GM12878 (cell line): Measurements from ENCODE around the gene LTBP2. TPM values are rescaled to one million over a fixed set of nuclear protein-coding genes. Genes with fewer than 3 reads are reported as not detected.

ENCODE experiments used
- ATAC-seq: fragments of 200-7000 bp; cut with Tn5 transposase; 3 replicates; pipeline ENCODE4 v1.9.1; 2020; ENCODE audit warnings: mild to moderate bottlenecking, moderate library complexity
- BruUV-seq: library from RNA; stranded (reverse); fragments of 400-500 nt; replicated peaks from 2 replicates; lab custom pipeline; 2021; lab: Mats Ljungman, UMichigan
- CTCF ChIA-PET: fragments of 300-600 bp; sonication (Branson Sonifier 250); formaldehyde crosslinking; extraction: SDS; loops from one replicate; lab custom pipeline; 2021; ENCODE audit warnings: inconsistent platforms; lab: Yijun Ruan, JAX
- POLR2A ChIA-PET: fragments of 350-600 bp; formaldehyde crosslinking; extraction: SDS; loops from one replicate; lab custom pipeline; 2021; ENCODE audit warnings: inconsistent platforms; lab: Charles Lee
- RAD21 ChIA-PET: fragments of 300-600 bp; sonication (Branson Sonifier 250); formaldehyde crosslinking; loops from one replicate; lab custom pipeline; 2023; ENCODE audit warnings: antibody characterized with exemption; ENCODE audit not compliant: unreplicated experiment; lab: Charles Lee
- SMC1A ChIA-PET: fragments of 300-600 bp; sonication (Branson Sonifier 250); formaldehyde crosslinking; loops from one replicate; lab custom pipeline; 2023; ENCODE audit not compliant: unreplicated experiment, uncharacterized antibody; lab: Charles Lee
- DNase-seq: peaks from one replicate; pipeline ENCODE4 v3.0.0-alpha.2; 2011; ENCODE audit warnings: low read depth, low spot score
- FAIRE-seq: peaks from 3 replicates; lab custom pipeline; 2011; peaks lifted over from hg19 to GRCh38; lab: Jason Lieb, UNC
- H2AFZ ChIP-seq: 2 replicates; pipeline ENCODE4 v1.6.0; 2011; ENCODE audit warnings: low read depth, low read length, control low read depth; ENCODE audit not compliant: control insufficient read depth
- H3K27ac ChIP-seq: 2 replicates; pipeline ENCODE4 v1.5.1; 2011; ENCODE audit warnings: control low read depth; ENCODE audit not compliant: control insufficient read depth, insufficient read depth
- H3K27me3 ChIP-seq, 2 experiments: replicated peaks in 1 of 2; 2 replicates each; pipeline versions ENCODE4 v1.6.0 to v1.6.1; 2011; ENCODE audit warnings: low read length in 1 of 2; ENCODE audit not compliant: control insufficient read depth in 2 of 2, insufficient read depth in 2 of 2
- H3K36me3 ChIP-seq, 2 experiments: 2 replicates each; pipeline ENCODE4 v1.5.1; 2011; ENCODE audit warnings: low read length in 1 of 2; ENCODE audit not compliant: control insufficient read depth in 2 of 2, insufficient read depth in 2 of 2
- H3K4me1 ChIP-seq: 2 replicates; pipeline ENCODE4 v1.6.1; 2011; ENCODE audit warnings: mild to moderate bottlenecking, low read length, moderate library complexity, mixed read lengths; ENCODE audit not compliant: control insufficient read depth, insufficient read depth
- H3K4me2 ChIP-seq: 2 replicates; pipeline ENCODE4 v1.6.0; 2011; ENCODE audit warnings: control low read depth; ENCODE audit not compliant: control insufficient read depth, insufficient read depth
- H3K4me3 ChIP-seq: fragments of 200-600 bp; sonication (generic); 2 replicates; pipeline ENCODE4 v1.5.1; 2016
- H3K79me2 ChIP-seq: 2 replicates; pipeline ENCODE4 v1.6.0; 2011; ENCODE audit warnings: low read length; ENCODE audit not compliant: control insufficient read depth, insufficient read depth
- H3K9ac ChIP-seq: 2 replicates; pipeline ENCODE4 v1.8.0; 2011; ENCODE audit warnings: low read length, control low read depth, mixed read lengths; ENCODE audit not compliant: control insufficient read depth, insufficient read depth
- H3K9me3 ChIP-seq: replicated peaks from 3 replicates; pipeline ENCODE4 v1.5.1; 2011; ENCODE audit warnings: mild to moderate bottlenecking, low read length; ENCODE audit not compliant: control insufficient read depth, insufficient read depth
- H4K20me1 ChIP-seq: 2 replicates; pipeline ENCODE4 v1.6.0; 2011; ENCODE audit not compliant: control insufficient read depth, insufficient read depth
- BMI1 ChIP-seq: fragments of 450-650 bp; IDR thresholded peaks from 2 replicates; pipeline ENCODE4 v1.6.1; 2016; ENCODE audit warnings: mild to moderate bottlenecking, moderate library complexity, borderline replicate concordance
- CHD2 ChIP-seq: IDR thresholded peaks from 2 replicates; pipeline ENCODE4 v1.6.1; 2011; ENCODE audit warnings: low read depth, low read length, improper control_type of control experiment, borderline replicate concordance
- HDAC6 ChIP-seq: fragments of 200-600 bp; sonication (generic); IDR thresholded peaks from one replicate; pipeline ENCODE4 v1.8.0; 2017; ENCODE audit warnings: antibody characterized with exemption; ENCODE audit not compliant: unreplicated experiment
- KLF5 ChIP-seq: fragments of 450-650 bp; IDR thresholded peaks from 2 replicates; pipeline ENCODE4 v1.6.1; 2014; ENCODE audit warnings: mild to moderate bottlenecking; ENCODE audit not compliant: partially characterized antibody
- MYC ChIP-seq: IDR thresholded peaks from 2 replicates; pipeline ENCODE4 v1.6.1; 2011; ENCODE audit warnings: mild to moderate bottlenecking, low read length, moderate library complexity, inconsistent platforms; ENCODE audit not compliant: insufficient read depth, insufficient replicate concordance, insufficient read length, severe bottlenecking
- NBN ChIP-seq: fragments of 450-650 bp; IDR thresholded peaks from 2 replicates; pipeline ENCODE4 v1.6.1; 2016
- NR2F1 ChIP-seq: fragments of 450-650 bp; conservative IDR thresholded peaks from 2 replicates; pipeline ENCODE4 v1.6.1; 2017; ENCODE audit warnings: mild to moderate bottlenecking
- PAX8 ChIP-seq: fragments of 450-650 bp; IDR thresholded peaks from 2 replicates; pipeline ENCODE4 v1.6.1; 2017; ENCODE audit warnings: mild to moderate bottlenecking, moderate library complexity
- RELA ChIP-seq: fragments of 450-650 bp; IDR thresholded peaks from 2 replicates; pipeline ENCODE4 v1.8.0; 2014; ENCODE audit warnings: borderline replicate concordance; ENCODE audit not compliant: partially characterized antibody
- SMAD1 ChIP-seq: fragments of 450-650 bp; IDR thresholded peaks from 2 replicates; pipeline ENCODE4 v1.6.1; 2018; ENCODE audit warnings: mild to moderate bottlenecking, low read depth; ENCODE audit not compliant: partially characterized antibody
- SMAD5 ChIP-seq: IDR thresholded peaks from 2 replicates; pipeline ENCODE4 v1.6.1; 2016; ENCODE audit warnings: antibody characterized with exemption, low read depth
- SREBF2 ChIP-seq: IDR thresholded peaks from 2 replicates; pipeline ENCODE4 v1.6.1; 2012; ENCODE audit warnings: mild to moderate bottlenecking, low read length
- WGBS: methylation state at CpG from one replicate; pipeline ENCODE4 v1.1.6; 2016; ENCODE audit warnings: low lambda C conversion rate; ENCODE audit not compliant: insufficient replicate concordance, insufficient coverage; ENCODE audit errors: missing lambda C conversion rate; 5-methylcytosine and 5-hydroxymethylcytosine counted together
- in situ Hi-C: fragments of 300-500 bp; cut with MboI; formaldehyde crosslinking; loops from 9 replicates; pipeline ENCODE4 v1.14.3; 2018; ENCODE audit warnings: mixed read lengths
- intact Hi-C: fragments of 100-400 bp; cut with micrococcal nuclease; formaldehyde crosslinking; loops from one replicate; pipeline ENCODE4 v1.14.2; 2022; ENCODE audit not compliant: unreplicated experiment
- polyA plus RNA-seq, 11 experiments: library from polyadenylated mRNA; depleted of rRNA in 4 of 11; unstranded in 6 of 11; stranded (reverse) in 5 of 11; fragments of >200 nt; fragmentation: Nextera tagmentation in 4 of 11; fragmentation: Illumina TruSeq in 1 of 11; extraction: Ambion mirVana in 4 of 11; extraction: Trizol in 1 of 11; gene quantifications; 1 replicate in 1 of 11; 2 replicates in 10 of 11; pipeline versions ENCODE4 v1.2.1 to v1.2.3, GENCODE V29; 2011 to 2016; ENCODE audit warnings: inconsistent platforms in 2 of 11, missing spikeins in 2 of 11, low read depth in 1 of 11
- total RNA-seq, 4 experiments: library from RNA; depleted of rRNA in 3 of 4; stranded (reverse); fragments of >200 nt in 3 of 4; fragmentation: Illumina TruSeq in 1 of 4; extraction: Trizol in 1 of 4; gene quantifications; 2 replicates each; pipeline versions ENCODE4 v1.2.1 to v1.2.3, GENCODE V29; 2013 to 2021
- TF ChIP-seq, protein P1 (sequence below): fragments of 450-650 bp; formaldehyde crosslinking; IDR thresholded peaks from 2 replicates; pipeline ENCODE4 v1.4.0; 2022; ENCODE audit warnings: mild to moderate bottlenecking, moderate library complexity
- TF ChIP-seq, protein P2 (sequence below): fragments of 450-650 bp; IDR thresholded peaks from 2 replicates; pipeline ENCODE4 v1.6.1; 2016; ENCODE audit warnings: mild to moderate bottlenecking, moderate library complexity, borderline replicate concordance

The LTBP2 gene
- total and polyA plus RNA-seq, 10 of the 15 experiments (the other 5 are each of a cell fraction or from before 2014, with no cell fraction given), result 0.03 to 0.23 (median 0.06) TPM; not detected in 1

DNA sequence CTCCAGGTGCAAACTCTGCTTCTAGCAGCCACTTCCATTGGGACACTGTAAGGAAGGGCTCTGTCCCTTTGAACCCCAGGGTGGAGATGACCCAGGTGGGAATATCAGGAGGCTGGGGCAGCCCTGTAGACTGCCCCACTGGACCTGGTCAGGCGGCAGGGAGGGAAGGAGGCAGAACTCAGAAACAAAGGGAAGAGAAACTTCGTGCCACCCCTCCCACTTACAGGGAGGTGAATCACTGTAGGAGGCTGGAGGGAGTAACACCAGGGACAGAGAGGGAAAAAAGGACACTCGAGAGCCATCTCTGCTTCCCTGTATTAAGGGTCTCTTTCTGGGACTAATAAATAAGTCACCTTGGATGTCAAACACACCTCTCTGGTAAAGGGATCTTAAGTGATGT, 81.0 kb downstream of the LTBP2 start:
- Histone ChIP-seq H3K9me3 (no peaks in the 10 kb centered on the region), H3K27ac (no peak overlapping the region), H3K79me2 (no peaks in the 10 kb centered on the region), H3K4me3 (no peak overlapping the region), H2AFZ (no peak overlapping the region), H3K4me2 (no peak overlapping the region), H3K27me3 (no peaks in the 10 kb centered on the region; a peak in 2 of 4 replicates), H3K36me3 (no peaks in the 10 kb centered on the region), H3K4me1 (no peaks in the 10 kb centered on the region; the same call in 1 of the 2 replicates), H3K9ac (no peak overlapping the region), H4K20me1 (no peaks in the 10 kb centered on the region)
- BruUV-seq, result no TSS peak
- intact Hi-C loops (no loop called here), in situ Hi-C loops (no loop called here)
- FAIRE-seq (no peak), DNase-seq (no peak), ATAC-seq (no peak)
- RAD21 ChIA-PET, result no interaction called here
- SMC1A ChIA-PET, result no interaction called here
- POLR2A ChIA-PET, result no interaction called here
- CTCF ChIA-PET, result no interaction called here
- 23% methylated on average over 3 of the region's 3 CpGs for WGBS
- no peak for TF ChIP-seq SMAD1
- TF ChIP-seq, protein P1, sequence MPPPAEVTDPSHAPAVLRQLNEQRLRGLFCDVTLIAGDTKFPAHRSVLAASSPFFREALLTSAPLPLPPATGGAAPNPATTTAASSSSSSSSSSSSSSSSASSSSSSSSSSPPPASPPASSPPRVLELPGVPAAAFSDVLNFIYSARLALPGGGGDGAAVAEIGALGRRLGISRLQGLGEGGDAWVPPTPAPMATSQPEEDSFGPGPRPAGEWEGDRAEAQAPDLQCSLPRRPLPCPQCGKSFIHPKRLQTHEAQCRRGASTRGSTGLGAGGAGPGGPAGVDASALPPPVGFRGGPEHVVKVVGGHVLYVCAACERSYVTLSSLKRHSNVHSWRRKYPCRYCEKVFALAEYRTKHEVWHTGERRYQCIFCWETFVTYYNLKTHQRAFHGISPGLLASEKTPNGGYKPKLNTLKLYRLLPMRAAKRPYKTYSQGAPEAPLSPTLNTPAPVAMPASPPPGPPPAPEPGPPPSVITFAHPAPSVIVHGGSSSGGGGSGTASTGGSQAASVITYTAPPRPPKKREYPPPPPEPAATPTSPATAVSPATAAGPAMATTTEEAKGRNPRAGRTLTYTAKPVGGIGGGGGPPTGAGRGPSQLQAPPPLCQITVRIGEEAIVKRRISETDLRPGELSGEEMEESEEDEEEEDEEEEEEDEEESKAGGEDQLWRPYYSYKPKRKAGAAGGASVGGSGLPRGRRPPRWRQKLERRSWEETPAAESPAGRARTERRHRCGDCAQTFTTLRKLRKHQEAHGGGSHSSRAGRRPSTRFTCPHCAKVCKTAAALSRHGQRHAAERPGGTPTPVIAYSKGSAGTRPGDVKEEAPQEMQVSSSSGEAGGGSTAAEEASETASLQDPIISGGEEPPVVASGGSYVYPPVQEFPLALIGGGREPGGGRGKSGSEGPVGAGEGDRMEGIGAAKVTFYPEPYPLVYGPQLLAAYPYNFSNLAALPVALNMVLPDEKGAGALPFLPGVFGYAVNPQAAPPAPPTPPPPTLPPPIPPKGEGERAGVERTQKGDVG (CRISPR knock-in tag), result no peak
- no peak for TF ChIP-seq SREBF2
- TF ChIP-seq HDAC6, result no peak
- TF ChIP-seq SMAD5, result no peak
- TF ChIP-seq NR2F1, result no peak
- TF ChIP-seq PAX8, result no peak
- TF ChIP-seq, protein P2, sequence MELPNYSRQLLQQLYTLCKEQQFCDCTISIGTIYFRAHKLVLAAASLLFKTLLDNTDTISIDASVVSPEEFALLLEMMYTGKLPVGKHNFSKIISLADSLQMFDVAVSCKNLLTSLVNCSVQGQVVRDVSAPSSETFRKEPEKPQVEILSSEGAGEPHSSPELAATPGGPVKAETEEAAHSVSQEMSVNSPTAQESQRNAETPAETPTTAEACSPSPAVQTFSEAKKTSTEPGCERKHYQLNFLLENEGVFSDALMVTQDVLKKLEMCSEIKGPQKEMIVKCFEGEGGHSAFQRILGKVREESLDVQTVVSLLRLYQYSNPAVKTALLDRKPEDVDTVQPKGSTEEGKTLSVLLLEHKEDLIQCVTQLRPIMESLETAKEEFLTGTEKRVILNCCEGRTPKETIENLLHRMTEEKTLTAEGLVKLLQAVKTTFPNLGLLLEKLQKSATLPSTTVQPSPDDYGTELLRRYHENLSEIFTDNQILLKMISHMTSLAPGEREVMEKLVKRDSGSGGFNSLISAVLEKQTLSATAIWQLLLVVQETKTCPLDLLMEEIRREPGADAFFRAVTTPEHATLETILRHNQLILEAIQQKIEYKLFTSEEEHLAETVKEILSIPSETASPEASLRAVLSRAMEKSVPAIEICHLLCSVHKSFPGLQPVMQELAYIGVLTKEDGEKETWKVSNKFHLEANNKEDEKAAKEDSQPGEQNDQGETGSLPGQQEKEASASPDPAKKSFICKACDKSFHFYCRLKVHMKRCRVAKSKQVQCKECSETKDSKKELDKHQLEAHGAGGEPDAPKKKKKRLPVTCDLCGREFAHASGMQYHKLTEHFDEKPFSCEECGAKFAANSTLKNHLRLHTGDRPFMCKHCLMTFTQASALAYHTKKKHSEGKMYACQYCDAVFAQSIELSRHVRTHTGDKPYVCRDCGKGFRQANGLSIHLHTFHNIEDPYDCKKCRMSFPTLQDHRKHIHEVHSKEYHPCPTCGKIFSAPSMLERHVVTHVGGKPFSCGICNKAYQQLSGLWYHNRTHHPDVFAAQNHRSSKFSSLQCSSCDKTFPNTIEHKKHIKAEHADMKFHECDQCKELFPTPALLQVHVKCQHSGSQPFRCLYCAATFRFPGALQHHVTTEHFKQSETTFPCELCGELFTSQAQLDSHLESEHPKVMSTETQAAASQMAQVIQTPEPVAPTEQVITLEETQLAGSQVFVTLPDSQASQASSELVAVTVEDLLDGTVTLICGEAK, result no peak
- TF ChIP-seq RELA, result no peak
- TF ChIP-seq MYC, result no peak
- no peak for TF ChIP-seq BMI1
- TF ChIP-seq CHD2, result no peak
- TF ChIP-seq KLF5, result no peak
- TF ChIP-seq NBN, result no peak
